ENCODE data around the gene SHC3.

DNA sequence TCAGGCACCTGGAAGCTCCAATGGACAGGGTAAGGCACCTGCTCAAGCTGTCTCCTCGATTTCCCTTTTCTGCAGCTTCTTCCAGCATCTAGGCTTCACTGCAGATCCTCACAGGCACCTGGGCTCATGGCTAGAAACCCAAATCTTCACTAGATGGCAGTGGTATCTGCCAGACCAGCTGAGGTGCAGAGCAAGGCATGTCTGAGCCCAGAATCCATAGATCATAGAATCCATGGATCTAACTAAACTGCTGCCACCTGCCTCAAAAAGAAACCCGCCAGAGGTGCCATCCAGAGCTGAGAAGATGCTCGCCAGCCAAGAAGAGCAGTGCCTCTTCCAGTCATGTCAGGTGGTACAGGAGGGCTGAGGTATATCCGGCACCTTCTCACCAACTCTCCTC is 6.9 kb downstream of the SHC3 start:
- TF ChIP-seq POLR3A (IDR thresholded peaks at IDR 0.05; ENCODE audit: borderline replicate concordance, extremely low read depth, insufficient read depth, insufficient read length) (no peak), POLR2A (conservative IDR thresholded peaks at IDR 0.05) (no peak), ZNF311 (CRISPR knock-in tag; IDR thresholded peaks at IDR 0.05) (no peak), NR1H2 (CRISPR knock-in tag; IDR thresholded peaks at IDR 0.05) (no peak), POLR2AphosphoS5 (IDR thresholded peaks at IDR 0.05; ENCODE audit: control insufficient read depth, insufficient read depth, low read depth, low read length) (no peak), NCOR1 (IDR thresholded peaks at IDR 0.05) (no peak), CBFB (CRISPR knock-in tag; IDR thresholded peaks at IDR 0.05) (no peak)
- TF ChIP-seq, protein P1, sequence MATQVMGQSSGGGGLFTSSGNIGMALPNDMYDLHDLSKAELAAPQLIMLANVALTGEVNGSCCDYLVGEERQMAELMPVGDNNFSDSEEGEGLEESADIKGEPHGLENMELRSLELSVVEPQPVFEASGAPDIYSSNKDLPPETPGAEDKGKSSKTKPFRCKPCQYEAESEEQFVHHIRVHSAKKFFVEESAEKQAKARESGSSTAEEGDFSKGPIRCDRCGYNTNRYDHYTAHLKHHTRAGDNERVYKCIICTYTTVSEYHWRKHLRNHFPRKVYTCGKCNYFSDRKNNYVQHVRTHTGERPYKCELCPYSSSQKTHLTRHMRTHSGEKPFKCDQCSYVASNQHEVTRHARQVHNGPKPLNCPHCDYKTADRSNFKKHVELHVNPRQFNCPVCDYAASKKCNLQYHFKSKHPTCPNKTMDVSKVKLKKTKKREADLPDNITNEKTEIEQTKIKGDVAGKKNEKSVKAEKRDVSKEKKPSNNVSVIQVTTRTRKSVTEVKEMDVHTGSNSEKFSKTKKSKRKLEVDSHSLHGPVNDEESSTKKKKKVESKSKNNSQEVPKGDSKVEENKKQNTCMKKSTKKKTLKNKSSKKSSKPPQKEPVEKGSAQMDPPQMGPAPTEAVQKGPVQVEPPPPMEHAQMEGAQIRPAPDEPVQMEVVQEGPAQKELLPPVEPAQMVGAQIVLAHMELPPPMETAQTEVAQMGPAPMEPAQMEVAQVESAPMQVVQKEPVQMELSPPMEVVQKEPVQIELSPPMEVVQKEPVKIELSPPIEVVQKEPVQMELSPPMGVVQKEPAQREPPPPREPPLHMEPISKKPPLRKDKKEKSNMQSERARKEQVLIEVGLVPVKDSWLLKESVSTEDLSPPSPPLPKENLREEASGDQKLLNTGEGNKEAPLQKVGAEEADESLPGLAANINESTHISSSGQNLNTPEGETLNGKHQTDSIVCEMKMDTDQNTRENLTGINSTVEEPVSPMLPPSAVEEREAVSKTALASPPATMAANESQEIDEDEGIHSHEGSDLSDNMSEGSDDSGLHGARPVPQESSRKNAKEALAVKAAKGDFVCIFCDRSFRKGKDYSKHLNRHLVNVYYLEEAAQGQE (IDR thresholded peaks at IDR 0.05; ENCODE audit: borderline replicate concordance), result no peak
- TF ChIP-seq, protein P1 (CRISPR knock-in tag; IDR thresholded peaks at IDR 0.05; ENCODE audit: low read depth), result no peak
- TF ChIP-seq, protein P2, sequence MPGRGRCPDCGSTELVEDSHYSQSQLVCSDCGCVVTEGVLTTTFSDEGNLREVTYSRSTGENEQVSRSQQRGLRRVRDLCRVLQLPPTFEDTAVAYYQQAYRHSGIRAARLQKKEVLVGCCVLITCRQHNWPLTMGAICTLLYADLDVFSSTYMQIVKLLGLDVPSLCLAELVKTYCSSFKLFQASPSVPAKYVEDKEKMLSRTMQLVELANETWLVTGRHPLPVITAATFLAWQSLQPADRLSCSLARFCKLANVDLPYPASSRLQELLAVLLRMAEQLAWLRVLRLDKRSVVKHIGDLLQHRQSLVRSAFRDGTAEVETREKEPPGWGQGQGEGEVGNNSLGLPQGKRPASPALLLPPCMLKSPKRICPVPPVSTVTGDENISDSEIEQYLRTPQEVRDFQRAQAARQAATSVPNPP (IDR thresholded peaks at IDR 0.05; ENCODE audit: borderline replicate concordance, insufficient read depth, insufficient read length), result no peak
- TF ChIP-seq, protein P3, sequence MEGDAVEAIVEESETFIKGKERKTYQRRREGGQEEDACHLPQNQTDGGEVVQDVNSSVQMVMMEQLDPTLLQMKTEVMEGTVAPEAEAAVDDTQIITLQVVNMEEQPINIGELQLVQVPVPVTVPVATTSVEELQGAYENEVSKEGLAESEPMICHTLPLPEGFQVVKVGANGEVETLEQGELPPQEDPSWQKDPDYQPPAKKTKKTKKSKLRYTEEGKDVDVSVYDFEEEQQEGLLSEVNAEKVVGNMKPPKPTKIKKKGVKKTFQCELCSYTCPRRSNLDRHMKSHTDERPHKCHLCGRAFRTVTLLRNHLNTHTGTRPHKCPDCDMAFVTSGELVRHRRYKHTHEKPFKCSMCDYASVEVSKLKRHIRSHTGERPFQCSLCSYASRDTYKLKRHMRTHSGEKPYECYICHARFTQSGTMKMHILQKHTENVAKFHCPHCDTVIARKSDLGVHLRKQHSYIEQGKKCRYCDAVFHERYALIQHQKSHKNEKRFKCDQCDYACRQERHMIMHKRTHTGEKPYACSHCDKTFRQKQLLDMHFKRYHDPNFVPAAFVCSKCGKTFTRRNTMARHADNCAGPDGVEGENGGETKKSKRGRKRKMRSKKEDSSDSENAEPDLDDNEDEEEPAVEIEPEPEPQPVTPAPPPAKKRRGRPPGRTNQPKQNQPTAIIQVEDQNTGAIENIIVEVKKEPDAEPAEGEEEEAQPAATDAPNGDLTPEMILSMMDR (IDR thresholded peaks at IDR 0.05 in 2 of 3, conservative IDR thresholded peaks at IDR 0.05 in 1 of 3; ENCODE audit: insufficient read depth in 2 of 3, low read depth in 1 of 3, low read length in 3 of 3), result peak in 1 of 3 experiments; percentile 17; a peak in 1 of 6 replicates
- TF ChIP-seq, protein P4, sequence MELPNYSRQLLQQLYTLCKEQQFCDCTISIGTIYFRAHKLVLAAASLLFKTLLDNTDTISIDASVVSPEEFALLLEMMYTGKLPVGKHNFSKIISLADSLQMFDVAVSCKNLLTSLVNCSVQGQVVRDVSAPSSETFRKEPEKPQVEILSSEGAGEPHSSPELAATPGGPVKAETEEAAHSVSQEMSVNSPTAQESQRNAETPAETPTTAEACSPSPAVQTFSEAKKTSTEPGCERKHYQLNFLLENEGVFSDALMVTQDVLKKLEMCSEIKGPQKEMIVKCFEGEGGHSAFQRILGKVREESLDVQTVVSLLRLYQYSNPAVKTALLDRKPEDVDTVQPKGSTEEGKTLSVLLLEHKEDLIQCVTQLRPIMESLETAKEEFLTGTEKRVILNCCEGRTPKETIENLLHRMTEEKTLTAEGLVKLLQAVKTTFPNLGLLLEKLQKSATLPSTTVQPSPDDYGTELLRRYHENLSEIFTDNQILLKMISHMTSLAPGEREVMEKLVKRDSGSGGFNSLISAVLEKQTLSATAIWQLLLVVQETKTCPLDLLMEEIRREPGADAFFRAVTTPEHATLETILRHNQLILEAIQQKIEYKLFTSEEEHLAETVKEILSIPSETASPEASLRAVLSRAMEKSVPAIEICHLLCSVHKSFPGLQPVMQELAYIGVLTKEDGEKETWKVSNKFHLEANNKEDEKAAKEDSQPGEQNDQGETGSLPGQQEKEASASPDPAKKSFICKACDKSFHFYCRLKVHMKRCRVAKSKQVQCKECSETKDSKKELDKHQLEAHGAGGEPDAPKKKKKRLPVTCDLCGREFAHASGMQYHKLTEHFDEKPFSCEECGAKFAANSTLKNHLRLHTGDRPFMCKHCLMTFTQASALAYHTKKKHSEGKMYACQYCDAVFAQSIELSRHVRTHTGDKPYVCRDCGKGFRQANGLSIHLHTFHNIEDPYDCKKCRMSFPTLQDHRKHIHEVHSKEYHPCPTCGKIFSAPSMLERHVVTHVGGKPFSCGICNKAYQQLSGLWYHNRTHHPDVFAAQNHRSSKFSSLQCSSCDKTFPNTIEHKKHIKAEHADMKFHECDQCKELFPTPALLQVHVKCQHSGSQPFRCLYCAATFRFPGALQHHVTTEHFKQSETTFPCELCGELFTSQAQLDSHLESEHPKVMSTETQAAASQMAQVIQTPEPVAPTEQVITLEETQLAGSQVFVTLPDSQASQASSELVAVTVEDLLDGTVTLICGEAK (IDR thresholded peaks at IDR 0.05), result no peak
- TF ChIP-seq, protein P4 (CRISPR knock-in tag; IDR thresholded peaks at IDR 0.05), result no peak
